GM19455 (cell line): ENCODE results near the gene NWD2.

ENCODE experiments used
- ATAC-seq: cut with Tn5 transposase; IDR thresholded peaks from one replicate; pipeline ENCODE4 v1.9.1; 2021; ENCODE audit not compliant: unreplicated experiment

The NWD2 gene

GRCh38 chr4:37439809-37440474 is 195.4 kb downstream of the NWD2 start:
- no peak for ATAC-seq

GRCh38 chr4:37440501-37440900 is 196.0 kb downstream of the NWD2 start:
- ATAC-seq = no peak

- ATAC-seq = no peak
Observed at GRCh38 chr4:37441231-37442061, 196.9 kb downstream of the NWD2 start.

- ATAC-seq = no peak
Observed at GRCh38 chr4:37442062-37442323, 197.4 kb downstream of the NWD2 start.

GRCh38 chr4:37443137-37443536 is 198.6 kb downstream of the NWD2 start:
- ATAC-seq = no peak

GRCh38 chr4:37445023-37445422 is 200.5 kb downstream of the NWD2 start:
- ATAC-seq = no peak

- no peak for ATAC-seq
Observed at GRCh38 chr4:37446016-37446415, 201.5 kb downstream of the NWD2 start.

GRCh38 chr4:37447886-37448285 is 203.3 kb downstream of the NWD2 start:
- ATAC-seq = no peak

- ATAC-seq = no peak
Observed at GRCh38 chr4:37450309-37450708, 205.8 kb downstream of the NWD2 start.

GRCh38 chr4:37450911-37451310 is 206.4 kb downstream of the NWD2 start:
- ATAC-seq = no peak

GRCh38 chr4:37451656-37452055 is 207.1 kb downstream of the NWD2 start:
- ATAC-seq = no peak

- no peak for ATAC-seq
Observed at GRCh38 chr4:37452952-37453280, 208.4 kb downstream of the NWD2 start.

- no peak for ATAC-seq
Observed at GRCh38 chr4:37453281-37453998, 208.9 kb downstream of the NWD2 start.

GRCh38 chr4:37453999-37454800 is 209.7 kb downstream of the NWD2 start:
- ATAC-seq = no peak

GRCh38 chr4:37455301-37456131 is 211.0 kb downstream of the NWD2 start:
- ATAC-seq = no peak

GRCh38 chr4:37461801-37462200 is 217.3 kb downstream of the NWD2 start:
- ATAC-seq = no peak

GRCh38 chr4:37463033-37463856 is 218.7 kb downstream of the NWD2 start:
- no peak for ATAC-seq

- ATAC-seq = no peak
Observed at GRCh38 chr4:37464373-37465128, 220.0 kb downstream of the NWD2 start.

- no peak for ATAC-seq
Observed at GRCh38 chr4:37465296-37465695, 220.8 kb downstream of the NWD2 start.
